Heart left ventricle (tissue), 16 donors: Measurements from ENCODE around the gene CCNY. TPM values are rescaled to one million over a fixed set of nuclear protein-coding genes. Genes with fewer than 3 reads are reported as not detected.
"Not testable (repeated sequence)": the region's sequence is repeated elsewhere in the genome, so short reads cannot be mapped to it uniquely, and the experiment has no call there.

Experiments
- ATAC-seq, 4 donors: fragments of 200-7000 bp; cut with Tn5 transposase; one replicate each; pipeline ENCODE4 v1.9.1; 2020 to 2022; ENCODE audit warnings: moderate library complexity in 4 of 4, mild to moderate bottlenecking in 3 of 4, moderate number of reproducible peaks in 1 of 4
- DNase-seq, 5 donors: peaks; one replicate each; pipeline ENCODE4 v3.0.0-alpha.2; 2020
- H3K27ac ChIP-seq, 12 donors: fragments of 200-600 bp; sonication (generic) in 4 of 12; one replicate each; pipeline versions ENCODE4 v1.5.0 to v1.8.0; 2016 to 2022; ENCODE audit warnings: mild to moderate bottlenecking in 2 of 12
- H3K27me3 ChIP-seq, 9 donors: fragments of 200-600 bp; sonication (generic) in 2 of 9; one replicate each; pipeline versions ENCODE4 v1.5.1 to v1.8.0; 2016 to 2022; ENCODE audit warnings: mild to moderate bottlenecking in 3 of 9
- H3K36me3 ChIP-seq, 9 donors: fragments of 200-600 bp; sonication (generic) in 2 of 9; one replicate each; pipeline versions ENCODE4 v1.5.0 to v1.8.0; 2018 to 2022; ENCODE audit warnings: mild to moderate bottlenecking in 2 of 9
- H3K4me1 ChIP-seq, 12 donors: fragments of 200-600 bp; sonication (generic) in 4 of 12; one replicate each; pipeline versions ENCODE4 v1.5.0 to v1.8.0; 2016 to 2022; ENCODE audit warnings: mild to moderate bottlenecking in 3 of 12
- H3K4me3 ChIP-seq, 12 donors: fragments of 200-600 bp; sonication (generic) in 4 of 12; one replicate each; pipeline versions ENCODE4 v1.5.0 to v1.8.0; 2017 to 2022; ENCODE audit warnings: mild to moderate bottlenecking in 9 of 12, moderate library complexity in 4 of 12
- H3K9me3 ChIP-seq, 12 donors: fragments of 200-600 bp; sonication (generic) in 4 of 12; one replicate each; pipeline versions ENCODE4 v1.5.0 to v1.8.0; 2016 to 2022; ENCODE audit warnings: mild to moderate bottlenecking in 1 of 12
- CTCF ChIP-seq, 12 donors: fragments of 200-600 bp; sonication (generic) in 4 of 12; IDR thresholded peaks; one replicate each; pipeline versions ENCODE4 v1.5.0 to v1.8.0; 2018 to 2022; ENCODE audit warnings: antibody characterized with exemption in 12 of 12, mild to moderate bottlenecking in 5 of 12
- POLR2A ChIP-seq, 2 donors: fragments of 450-650 bp; IDR thresholded peaks; one replicate each; pipeline ENCODE4 v1.6.1; 2017; ENCODE audit warnings: antibody characterized with exemption in 2 of 2, mild to moderate bottlenecking in 2 of 2, moderate library complexity in 2 of 2
- WGBS, 4 donors: extraction: QIAGEN DNeasy Blood & Tissue Kit in 2 of 4; methylation state at CpG; one replicate each; pipeline versions ENCODE4 v1.1.5 to v1.1.7; 2013 to 2018; 5-methylcytosine and 5-hydroxymethylcytosine counted together
- intact Hi-C, 10 donors: fragments of 100-400 bp; cut with DNase I; formaldehyde crosslinking; loops; one replicate each; pipeline versions ENCODE4 v1.11.1 to v1.14.2; 2022
- polyA plus RNA-seq, 2 donors: library from polyadenylated mRNA; stranded (reverse); fragments of 200-250 nt; gene quantifications; one replicate each; pipeline ENCODE4 v1.2.3, GENCODE V29; 2013
- total RNA-seq, 9 donors: library from RNA; depleted of rRNA in 2 of 9; stranded (reverse); fragments of >200 nt in 2 of 9; fragmentation: NEBNext Ultra II Directional in 3 of 9; extraction: Animal tissue kit (Norgen Biotek cat#: 25700) in 3 of 9; gene quantifications; one replicate each; pipeline versions ENCODE4 v1.1.0 to v1.2.4, GENCODE V29; 2016 to 2023
- donor health status: ischemic (EF 13 %, LVEDD 7.1; RV severe dilation, severe dysfunction).
- donor health status: healthy with polysubstance abuse.
- donor health status: DM: no; HTN: yes; CAD: no.
- donor health status: DM: no; HTN: no; CAD: no.
- donor health status: ischemic (EF 25% LVEDD 6.9; RV normal size, moderate dysfunction).
- donor health status: ischemic (EF 25% LVEDD 5.7; RV mildly dilated, moderate dysfunction).
- donor health status: healthy.
- donor health status: DM: yes; HTN: yes; CAD: no.
- donor health status: ischemic (EF 35%, LVEDD 5.7; RV mildly dilated, moderate dysfunction).
- donor health status: nonischemic (EF 11% LVEDD 7.7; RV severe dilation, severe dysfunction).
- donor health status: DM: yes; HTN: yes; CAD: no.
- donor health status: PGD.
- donor health status: ischemic (EF 29% LVEDD 5.4; RV normal size, mild dysfunction).
- donor health status: nonischemic (EF 23%, LVEDD 6.1; RV moderate dilation, normal function).

The CCNY gene
- total and polyA plus RNA-seq, 11 donors: 26.4 to 106 (median 80.7) TPM

- WGBS, 4 donors: 69 to 83% (median 71%) methylated on average over 1 of the region's 1 CpG
- ATAC-seq (no peak), DNase-seq (no peak)
- Histone ChIP-seq H3K36me3 (no peaks in the 10 kb centered on the region), H3K27me3 (no peaks in the 10 kb centered on the region), H3K27ac (peak overlapping the region in 3 of 12 donors; percentile 17 to 65 (median 29)), H3K4me1 (peaks cover 5 to 93% (median 73%) of the 10 kb centered on the region in 12 donors), H3K4me3 (no peak overlapping the region), H3K9me3 (no peaks in the 10 kb centered on the region)
- intact Hi-C loops: no loop called here
- no peak for TF ChIP-seq CTCF (IDR thresholded peaks at IDR 0.05)
- TF ChIP-seq POLR2A (IDR thresholded peaks at IDR 0.05): no peak
Observed at GRCh38 chr10:35417313-35417625, 81.0 kb downstream of the CCNY start.

- H3K4me3 ChIP-seq: no peak overlapping the region
- no peaks in the 10 kb centered on the region for H3K27me3 ChIP-seq
- intact Hi-C loops: no loop called here
- peak overlapping the region in 4 of 12 donors; percentile 9 to 65 (median 15) for H3K27ac ChIP-seq
- peaks cover 6 to 93% (median 74%) of the 10 kb centered on the region in 12 donors for H3K4me1 ChIP-seq
- no peak for DNase-seq
- TF ChIP-seq CTCF (IDR thresholded peaks at IDR 0.05): no peak
- TF ChIP-seq POLR2A (IDR thresholded peaks at IDR 0.05): no peak
- no peak for ATAC-seq
- no peaks in the 10 kb centered on the region for H3K36me3 ChIP-seq
- no peaks in the 10 kb centered on the region for H3K9me3 ChIP-seq
Observed at GRCh38 chr10:35417795-35418194, 81.5 kb downstream of the CCNY start.

- peaks cover 6 to 89% (median 70%) of the 10 kb centered on the region in 12 donors for H3K4me1 ChIP-seq
- H3K4me3 ChIP-seq, H3K36me3 ChIP-seq, H3K27me3 ChIP-seq, H3K9me3 ChIP-seq, ATAC-seq, DNase-seq, intact Hi-C loops: not testable (repeated sequence)
- 96 to 98% (median 97%) methylated on average over 10 of the region's 10 CpGs for WGBS, 4 donors
- H3K27ac ChIP-seq: peak overlapping the region in 2 of 12 donors; percentile 13 to 65
Observed at GRCh38 chr10:35418580-35418979, 82.3 kb downstream of the CCNY start.

GRCh38 chr10:35420044-35420443, 83.7 kb downstream of the CCNY start:
- no peak for DNase-seq
- intact Hi-C loops: no loop called here
- H3K27ac ChIP-seq: peak overlapping the region in 4 of 12 donors; percentile 21 to 86 (median 26)
- no peaks in the 10 kb centered on the region for H3K9me3 ChIP-seq
- no peaks in the 10 kb centered on the region for H3K27me3 ChIP-seq
- TF ChIP-seq POLR2A (IDR thresholded peaks at IDR 0.05) (no peak), CTCF (IDR thresholded peaks at IDR 0.05) (no peak)
- no peaks in the 10 kb centered on the region for H3K36me3 ChIP-seq
- peaks cover 6 to 90% (median 71%) of the 10 kb centered on the region in 12 donors for H3K4me1 ChIP-seq
- no peak overlapping the region for H3K4me3 ChIP-seq
- no peak for ATAC-seq
- WGBS, 4 donors: 61 to 79% (median 65%) methylated on average over 2 of the region's 2 CpGs

- Histone ChIP-seq H3K9me3 (no peaks in the 10 kb centered on the region), H3K4me1 (peaks cover 6 to 90% (median 71%) of the 10 kb centered on the region in 12 donors), H3K27me3 (no peaks in the 10 kb centered on the region), H3K4me3 (peak overlapping the region in 1 of 12 donors; percentile 7), H3K36me3 (no peaks in the 10 kb centered on the region), H3K27ac (peak overlapping the region; percentile 8 to 86 (median 67))
- TF ChIP-seq CTCF (IDR thresholded peaks at IDR 0.05) (no peak), POLR2A (IDR thresholded peaks at IDR 0.05) (peak in 1 of 2 donors; percentile 17)
- intact Hi-C loops: no loop called here
- no peak for DNase-seq
- 73 to 78% (median 75%) methylated on average over 11 of the region's 11 CpGs for WGBS, 4 donors
- ATAC-seq: peak; percentile 31 to 52 (median 44)
Observed at GRCh38 chr10:35420827-35421552, 84.7 kb downstream of the CCNY start.
